Astrocyte of the spinal cord (primary cell): ENCODE measurements around the gene C1orf232.

ENCODE experiments used
- DNase-seq: peaks from one replicate; pipeline ENCODE4 v3.0.0; 2011; ENCODE audit warnings: low read depth, low spot score
- H3K4me3 ChIP-seq: 2 replicates; pipeline ENCODE4 v1.5.1; 2011; ENCODE audit warnings: low read depth, mild to moderate bottlenecking, low read length, moderate library complexity
- in situ Hi-C: cut with HindIII; loops from 2 replicates; pipeline ENCODE4 v1.10.0; 2017; ENCODE audit warnings: low sequenced_read_pairs
- TF ChIP-seq, protein P1 (sequence below): IDR thresholded peaks from 2 replicates; pipeline ENCODE4 v1.5.1; 2012; ENCODE audit warnings: low read depth, mild to moderate bottlenecking, low read length, inconsistent platforms

C1orf232 gene

DNA sequence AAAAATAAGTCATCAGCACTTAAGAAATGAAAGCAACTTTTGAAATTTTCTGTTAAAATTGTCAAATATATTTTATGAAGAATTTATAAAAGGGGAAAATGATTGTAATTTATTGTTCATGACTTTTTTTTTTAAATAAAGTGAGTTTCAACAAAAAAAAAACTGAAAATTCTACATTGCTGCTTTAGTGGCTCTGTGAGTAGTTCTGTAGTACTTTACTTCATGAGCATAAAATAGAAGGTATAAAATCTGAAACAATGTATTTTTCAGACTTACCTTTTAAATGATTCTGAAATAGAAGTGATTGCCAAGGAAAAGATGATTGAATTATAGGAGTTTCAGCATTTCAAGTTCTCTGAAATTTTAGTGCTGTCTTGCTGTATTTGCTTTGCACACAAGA lies 43.4 kb downstream of the C1orf232 start:
- TF ChIP-seq, protein P1, sequence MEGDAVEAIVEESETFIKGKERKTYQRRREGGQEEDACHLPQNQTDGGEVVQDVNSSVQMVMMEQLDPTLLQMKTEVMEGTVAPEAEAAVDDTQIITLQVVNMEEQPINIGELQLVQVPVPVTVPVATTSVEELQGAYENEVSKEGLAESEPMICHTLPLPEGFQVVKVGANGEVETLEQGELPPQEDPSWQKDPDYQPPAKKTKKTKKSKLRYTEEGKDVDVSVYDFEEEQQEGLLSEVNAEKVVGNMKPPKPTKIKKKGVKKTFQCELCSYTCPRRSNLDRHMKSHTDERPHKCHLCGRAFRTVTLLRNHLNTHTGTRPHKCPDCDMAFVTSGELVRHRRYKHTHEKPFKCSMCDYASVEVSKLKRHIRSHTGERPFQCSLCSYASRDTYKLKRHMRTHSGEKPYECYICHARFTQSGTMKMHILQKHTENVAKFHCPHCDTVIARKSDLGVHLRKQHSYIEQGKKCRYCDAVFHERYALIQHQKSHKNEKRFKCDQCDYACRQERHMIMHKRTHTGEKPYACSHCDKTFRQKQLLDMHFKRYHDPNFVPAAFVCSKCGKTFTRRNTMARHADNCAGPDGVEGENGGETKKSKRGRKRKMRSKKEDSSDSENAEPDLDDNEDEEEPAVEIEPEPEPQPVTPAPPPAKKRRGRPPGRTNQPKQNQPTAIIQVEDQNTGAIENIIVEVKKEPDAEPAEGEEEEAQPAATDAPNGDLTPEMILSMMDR: no peak
- no peak overlapping the region for H3K4me3 ChIP-seq
- in situ Hi-C loops: no loop called here
- DNase-seq: no peak

DNA sequence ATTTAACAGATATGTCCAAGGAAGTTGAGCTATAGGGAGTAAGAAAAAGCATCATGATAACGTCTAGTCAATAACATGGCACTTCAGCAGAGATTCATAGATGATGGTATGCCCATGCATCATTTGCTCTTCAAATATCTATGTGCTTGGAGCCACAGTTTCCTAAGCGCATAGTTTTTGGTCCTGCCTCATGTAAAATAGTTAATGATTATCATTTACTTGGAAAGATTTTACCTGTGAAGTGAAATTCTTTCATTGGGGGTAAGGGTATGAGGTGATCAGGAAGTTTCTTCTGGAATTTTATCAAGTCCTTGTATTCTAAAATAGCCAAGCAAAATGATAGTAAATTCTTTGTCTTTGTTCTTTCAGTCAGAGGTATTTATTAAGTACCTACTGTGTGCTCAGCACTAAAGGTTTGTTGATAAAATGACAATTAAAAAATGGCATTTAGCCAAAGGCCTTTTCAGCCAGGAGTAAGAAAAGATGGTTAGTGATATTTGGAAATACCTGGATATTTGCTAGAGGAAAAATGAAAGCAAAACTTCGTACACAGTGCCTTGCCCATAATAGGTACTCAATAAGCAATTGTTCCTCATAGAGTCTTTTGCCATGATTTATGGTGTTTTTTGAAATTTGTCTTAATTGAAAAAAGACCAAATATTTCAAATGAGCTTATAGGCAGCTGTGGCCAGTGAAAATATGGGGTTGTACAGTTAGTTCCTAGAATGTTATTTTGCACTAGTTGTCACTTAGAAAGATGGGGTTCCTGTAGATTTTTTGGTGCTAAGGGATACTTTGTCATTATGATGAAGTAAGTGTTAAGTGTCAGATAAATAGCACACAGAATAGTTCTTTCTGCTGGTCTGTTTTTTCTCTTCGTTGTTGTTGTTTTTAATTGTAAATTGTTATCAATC lies 44.1 kb downstream of the C1orf232 start:
- H3K4me3 ChIP-seq: no peak overlapping the region
- in situ Hi-C loops: no loop called here
- TF ChIP-seq, protein P1: no peak
- DNase-seq: no peak

DNA sequence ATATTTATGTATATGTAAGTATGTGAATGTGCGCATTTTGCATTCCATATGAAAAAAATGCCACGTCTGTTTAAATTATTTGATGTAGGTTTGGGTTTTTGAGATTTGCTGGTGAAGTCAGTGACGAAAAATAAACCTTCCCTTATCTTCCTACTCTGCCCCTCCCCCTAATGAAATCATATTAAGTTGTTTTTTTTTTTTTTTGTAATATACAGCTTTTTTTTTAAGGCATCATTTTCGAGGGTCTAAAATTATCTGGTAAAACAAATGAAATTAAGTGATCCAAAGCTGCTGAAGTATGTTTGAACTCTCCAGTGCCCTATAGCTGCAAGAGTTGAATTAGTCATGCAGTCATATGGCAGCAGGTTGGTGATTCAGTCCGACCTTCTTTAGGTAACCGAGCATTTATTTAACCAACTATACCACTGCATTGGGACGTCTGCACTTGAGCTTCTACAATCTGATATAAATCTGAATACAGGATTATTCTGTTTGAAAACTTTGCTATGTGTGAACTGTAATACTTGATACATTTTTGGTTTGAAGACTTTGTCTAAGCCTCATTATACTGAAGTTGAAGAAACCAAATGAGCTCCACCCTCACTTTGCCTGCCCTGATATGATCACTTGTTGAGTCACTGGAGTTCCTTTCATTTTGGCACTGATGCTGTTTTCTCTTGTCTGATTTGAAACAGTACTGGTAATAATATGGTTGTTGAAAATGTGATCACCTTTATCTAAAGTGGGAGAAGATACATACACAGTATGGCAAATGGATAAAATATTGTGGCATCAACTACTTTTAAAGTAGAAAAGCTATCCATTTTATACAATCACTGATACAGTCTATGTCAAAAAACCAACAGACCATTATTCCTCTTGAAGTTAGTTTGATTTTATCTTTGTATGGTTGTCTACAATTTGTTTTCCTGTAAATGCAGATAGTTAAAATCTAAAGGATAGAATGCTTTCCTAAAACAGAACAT lies 45.5 kb downstream of the C1orf232 start:
- in situ Hi-C loops: no loop called here
- no peak overlapping the region for H3K4me3 ChIP-seq
- peak; percentile 41 for DNase-seq
- TF ChIP-seq, protein P1: no peak

DNA sequence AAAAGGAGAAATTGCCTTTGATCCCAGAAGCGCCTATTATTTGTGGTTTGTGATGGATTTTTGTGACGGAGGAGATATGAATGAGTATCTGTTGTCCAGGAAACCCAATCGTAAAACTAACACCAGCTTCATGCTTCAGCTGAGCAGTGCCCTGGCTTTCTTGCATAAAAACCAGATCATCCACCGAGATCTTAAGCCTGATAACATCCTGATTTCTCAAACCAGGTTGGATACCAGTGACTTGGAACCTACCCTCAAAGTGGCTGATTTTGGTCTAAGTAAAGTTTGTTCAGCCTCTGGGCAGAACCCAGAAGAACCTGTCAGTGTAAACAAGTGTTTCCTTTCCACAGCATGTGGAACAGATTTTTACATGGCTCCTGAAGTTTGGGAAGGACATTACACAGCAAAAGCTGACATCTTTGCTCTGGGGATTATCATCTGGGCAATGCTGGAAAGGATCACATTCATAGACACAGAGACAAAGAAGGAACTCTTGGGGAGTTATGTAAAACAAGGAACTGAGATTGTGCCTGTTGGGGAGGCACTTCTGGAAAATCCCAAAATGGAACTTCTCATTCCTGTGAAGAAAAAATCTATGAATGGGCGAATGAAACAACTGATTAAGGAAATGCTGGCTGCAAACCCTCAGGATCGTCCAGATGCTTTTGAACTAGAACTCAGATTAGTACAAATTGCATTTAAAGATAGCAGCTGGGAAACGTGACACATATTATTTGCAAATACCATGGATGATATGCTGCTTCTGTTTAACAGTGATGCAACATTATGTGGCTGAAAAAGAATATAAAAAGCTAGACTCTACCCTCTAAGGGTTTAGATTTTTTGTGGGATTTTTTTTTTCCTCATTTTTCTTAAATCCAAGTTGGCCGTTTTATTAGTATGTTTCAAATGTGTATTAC lies 46.6 kb downstream of the C1orf232 start:
- H3K4me3 ChIP-seq: no peak overlapping the region
- in situ Hi-C loops: no loop called here
- DNase-seq: no peak

DNA sequence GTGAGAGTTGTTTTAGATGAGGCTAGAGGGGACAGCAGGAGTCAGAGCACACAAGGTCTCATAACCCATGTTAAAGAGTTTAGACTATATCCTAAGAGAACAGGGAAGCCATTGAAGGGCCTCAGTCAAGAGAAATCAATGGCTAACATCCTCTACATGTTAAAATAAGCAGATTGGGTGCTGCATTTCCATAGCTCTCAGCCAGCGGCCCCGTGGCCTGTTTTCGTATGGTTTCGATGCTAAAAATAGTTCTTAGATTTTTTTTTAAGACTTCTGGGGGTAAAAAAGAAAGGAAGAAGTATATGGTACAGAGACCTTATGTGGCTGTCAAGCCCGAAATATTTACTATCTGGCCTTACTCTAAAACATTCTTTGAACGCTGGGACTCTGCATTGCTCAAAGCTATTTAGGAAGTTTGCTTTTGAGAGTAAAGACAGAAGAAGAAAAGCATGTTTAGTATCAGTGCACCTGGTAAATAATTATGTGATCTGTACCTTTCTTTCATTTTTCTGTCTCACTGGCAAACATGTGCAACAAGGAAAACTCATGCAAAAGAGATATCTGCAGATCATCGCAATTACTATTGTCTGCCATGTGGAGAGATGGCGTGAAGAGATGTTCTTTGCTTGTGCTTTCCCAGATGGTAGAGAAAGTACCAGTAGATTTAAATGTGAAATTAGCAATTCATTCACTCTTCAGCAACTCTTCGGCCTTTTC lies 48.7 kb downstream of the C1orf232 start:
- in situ Hi-C loops: no loop called here
- no peak for DNase-seq
- no peak overlapping the region for H3K4me3 ChIP-seq
- TF ChIP-seq, protein P1: no peak

More for the DNA sequence above, 46.6 kb downstream of the C1orf232 start:
- TF ChIP-seq, protein P1: no peak
